Natural killer cell treated with Interleukin-12 subunit alpha and Interleukin-12 subunit beta and Interleukin-15 and Interleukin-18, amount 100 ng/mL, for 72 hours (primary cell): ENCODE data around the gene CLRN1. TPM values are rescaled to one million over a fixed set of nuclear protein-coding genes. Genes with fewer than 3 reads are reported as not detected.
A peak's percentile ranks its signal among the peaks of the same experiment; 100 is the strongest.
"Not testable (repeated sequence)": the region's sequence is repeated elsewhere in the genome, so short reads cannot be mapped to it uniquely, and the experiment has no call there.

Source experiments
- ATAC-seq, 2 donors: fragments of 150-1000 bp; cut with Tn5 transposase in 1 of 2; sonication (Bioruptor Pico), chemical (Tn5 transposase) in 1 of 2; 2 replicates each; pipeline ENCODE4 v1.10.0; 2021
- DNase-seq: peaks from one replicate; pipeline ENCODE4 v3.0.0; 2022; ENCODE audit warnings: low spot score
- H3K27ac Mint-ChIP-seq, 2 donors: 1 replicate in 1 of 2; 2 replicates in 1 of 2; pipeline ENCODE4 v1.8.0; 2022; ENCODE audit warnings: mixed read lengths in 2 of 2, mild to moderate bottlenecking in 1 of 2, moderate library complexity in 1 of 2
- H3K27me3 Mint-ChIP-seq, 2 donors: 1 replicate in 1 of 2; 2 replicates in 1 of 2; pipeline ENCODE4 v1.8.0; 2022; ENCODE audit warnings: mixed read lengths in 2 of 2
- H3K36me3 Mint-ChIP-seq: one replicate; pipeline ENCODE4 v1.8.0; 2022; ENCODE audit warnings: mixed read lengths
- H3K4me1 Mint-ChIP-seq, 2 donors: 1 replicate in 1 of 2; 2 replicates in 1 of 2; pipeline ENCODE4 v1.8.0; 2022; ENCODE audit warnings: low read depth in 2 of 2, mixed read lengths in 2 of 2, mild to moderate bottlenecking in 1 of 2
- H3K4me3 Mint-ChIP-seq: one replicate; pipeline ENCODE4 v1.8.0; 2022; ENCODE audit warnings: mixed read lengths
- H3K9me3 Mint-ChIP-seq: 2 replicates; pipeline ENCODE4 v1.8.0; 2022; ENCODE audit warnings: mixed read lengths
- total RNA-seq, 2 donors: library from RNA; stranded (reverse); gene quantifications; one replicate each; pipeline ENCODE4 v1.2.3, GENCODE V29; 2022

Gene CLRN1
- total RNA-seq, 2 donors from 2014 or later: not detected

DNA sequence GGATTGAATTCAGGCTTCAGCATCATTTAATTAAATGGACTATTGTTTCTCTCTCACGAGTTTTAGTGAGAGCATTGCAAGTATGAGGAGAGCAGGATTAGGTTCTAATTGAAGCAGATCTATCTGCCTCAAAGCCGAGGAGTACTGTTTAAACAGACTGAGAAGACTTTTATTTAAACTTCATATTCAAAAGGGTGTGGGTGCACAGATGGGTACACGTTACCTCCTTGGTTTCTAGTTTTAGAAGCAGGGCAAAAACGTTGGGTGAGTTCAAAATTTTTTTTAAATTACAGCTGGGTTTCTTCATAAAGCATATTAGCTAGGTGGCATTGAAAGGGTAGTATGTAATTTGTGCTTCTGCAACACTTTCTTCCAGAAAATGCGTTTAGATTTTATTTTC, 26.5 kb upstream of the CLRN1 start:
- no peaks in the 10 kb centered on the region for H3K36me3 Mint-ChIP-seq

DNA sequence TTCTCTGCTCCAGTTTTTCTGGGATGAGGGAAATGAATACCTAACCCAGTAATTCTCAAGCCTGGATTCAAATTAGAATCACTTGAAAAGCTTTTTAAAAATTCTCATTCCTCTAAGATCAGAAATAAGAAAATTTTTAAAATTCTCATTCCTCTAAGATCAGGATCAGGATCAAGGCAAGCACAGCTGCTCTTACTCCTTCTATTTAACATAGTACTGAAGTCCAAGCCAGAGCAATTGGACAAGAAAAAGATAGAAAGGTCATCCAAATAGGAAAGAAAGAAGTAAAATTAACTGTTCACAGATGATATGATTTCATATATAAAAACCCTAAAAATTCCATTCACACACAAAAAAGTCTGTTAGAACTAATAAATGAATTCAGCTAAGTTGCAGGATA, 24.2 kb upstream of the CLRN1 start:
- ATAC-seq: no peak
- H3K27me3 Mint-ChIP-seq: peaks cover 10 to 43% of the 10 kb centered on the region in 2 donors
- no peak overlapping the region for H3K27ac Mint-ChIP-seq
- no peaks in the 10 kb centered on the region for H3K4me1 Mint-ChIP-seq
- no peak for DNase-seq
- no peaks in the 10 kb centered on the region for H3K36me3 Mint-ChIP-seq
- no peaks in the 10 kb centered on the region for H3K9me3 Mint-ChIP-seq
- H3K4me3 Mint-ChIP-seq: no peak overlapping the region

More for the DNA sequence above, 26.5 kb upstream of the CLRN1 start:
- Mint-ChIP-seq H3K27me3 (peaks cover 6 to 25% of the 10 kb centered on the region in 2 donors), H3K27ac (no peak overlapping the region), H3K9me3 (no peaks in the 10 kb centered on the region), H3K4me3 (no peak overlapping the region), H3K4me1 (no peaks in the 10 kb centered on the region)
- ATAC-seq (no peak), DNase-seq (no peak)

DNA sequence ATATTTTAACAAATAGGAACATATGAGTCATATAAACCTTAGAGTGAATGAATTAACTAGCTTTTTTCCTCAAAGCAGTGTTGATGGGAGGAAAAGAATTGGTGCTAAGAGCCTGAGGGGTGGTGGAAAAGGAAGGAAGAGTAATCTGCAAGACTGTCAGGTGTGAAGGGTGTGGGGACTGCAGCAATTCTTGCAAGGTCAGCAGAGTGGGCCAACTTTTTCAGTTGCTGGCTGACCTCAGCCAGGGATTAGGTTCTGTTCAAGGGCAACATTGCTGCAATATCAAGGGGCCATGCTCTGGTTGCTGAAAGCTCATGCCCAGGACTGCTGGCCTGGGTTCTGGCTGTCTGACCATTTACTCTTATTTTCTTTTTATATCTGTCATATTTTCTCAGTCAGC, 23.0 kb upstream of the CLRN1 start:
- Mint-ChIP-seq H3K4me3 (no peak overlapping the region), H3K27me3 (peaks cover 10 to 48% of the 10 kb centered on the region in 2 donors)
- no peak for ATAC-seq

DNA sequence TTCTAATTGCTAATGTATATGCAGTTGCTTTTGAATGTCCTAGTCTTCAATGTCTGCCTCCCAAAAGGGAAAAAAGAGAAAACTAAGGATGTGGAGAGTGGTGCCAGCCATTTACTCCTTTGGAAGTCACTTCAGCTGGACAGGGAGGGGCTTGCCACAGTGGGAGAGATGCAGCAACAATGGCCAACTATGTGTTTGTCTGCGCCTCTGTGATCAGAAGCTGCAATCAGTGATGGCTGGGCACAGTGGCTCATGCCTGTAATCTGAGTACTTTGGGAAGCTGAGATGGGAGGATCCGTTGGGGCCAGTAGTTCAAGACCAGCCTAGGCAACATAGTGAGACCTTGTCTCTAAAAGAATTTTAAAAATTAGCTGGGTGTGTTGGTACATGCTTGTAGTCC, 16.7 kb upstream of the CLRN1 start:
- peaks cover 18 to 51% of the 10 kb centered on the region in 2 donors for H3K27me3 Mint-ChIP-seq
- no peaks in the 10 kb centered on the region for H3K36me3 Mint-ChIP-seq
- DNase-seq (no peak), ATAC-seq (no peak)
- H3K4me3 Mint-ChIP-seq: no peak overlapping the region
- no peak overlapping the region for H3K27ac Mint-ChIP-seq
- no peaks in the 10 kb centered on the region for H3K4me1 Mint-ChIP-seq
- no peaks in the 10 kb centered on the region for H3K9me3 Mint-ChIP-seq

More for the DNA sequence above, 23.0 kb upstream of the CLRN1 start:
- no peaks in the 10 kb centered on the region for H3K36me3 Mint-ChIP-seq
- H3K27ac Mint-ChIP-seq: no peak overlapping the region
- no peak for DNase-seq
- no peaks in the 10 kb centered on the region for H3K4me1 Mint-ChIP-seq
- H3K9me3 Mint-ChIP-seq: no peaks in the 10 kb centered on the region

DNA sequence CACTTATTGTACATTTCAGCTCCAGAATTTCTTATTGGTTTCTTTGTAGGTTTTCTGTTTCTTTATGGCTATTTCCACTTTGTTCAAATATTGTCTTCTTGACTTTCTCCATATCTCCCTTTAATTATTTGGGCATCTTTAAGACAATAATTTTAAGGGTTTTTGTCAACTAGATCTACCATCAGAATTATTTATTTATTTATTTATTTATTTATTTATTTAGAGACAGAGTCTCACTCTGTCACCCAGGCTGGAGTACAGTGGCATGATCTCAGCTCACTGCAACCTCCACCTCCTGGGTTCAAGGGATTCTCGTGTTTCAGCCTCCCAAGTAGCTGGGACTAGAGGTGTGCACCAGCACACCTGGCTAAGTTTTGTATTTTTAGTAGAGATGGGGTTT, 15.9 kb upstream of the CLRN1 start:
- H3K9me3 Mint-ChIP-seq, H3K4me1 Mint-ChIP-seq, H3K36me3 Mint-ChIP-seq, ATAC-seq, H3K4me3 Mint-ChIP-seq, H3K27ac Mint-ChIP-seq, DNase-seq: not testable (repeated sequence)
- H3K27me3 Mint-ChIP-seq: peaks cover 21 to 57% of the 10 kb centered on the region in 2 donors

DNA sequence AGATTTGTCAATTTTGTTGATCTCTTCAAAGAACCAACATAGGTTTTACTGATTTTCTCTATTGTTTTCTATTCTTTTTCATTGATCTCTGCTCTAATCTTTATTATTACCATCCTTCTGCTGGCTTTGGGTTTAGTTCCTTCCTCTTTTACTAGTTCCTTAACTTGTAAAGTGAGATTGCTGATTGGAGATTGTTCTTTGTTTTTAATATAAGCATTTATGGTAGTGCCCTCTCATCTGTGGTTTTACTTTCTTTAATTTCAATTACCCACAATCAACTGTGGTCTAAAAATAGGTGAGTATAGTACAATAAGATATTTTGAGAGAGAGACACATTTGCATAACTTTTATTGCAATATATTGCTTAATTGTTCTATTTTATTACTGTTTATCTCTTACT, 13.2 kb upstream of the CLRN1 start:
- Mint-ChIP-seq H3K4me3 (no peak overlapping the region), H3K27me3 (peaks cover 17 to 52% of the 10 kb centered on the region in 2 donors), H3K27ac (no peak overlapping the region), H3K36me3 (no peaks in the 10 kb centered on the region), H3K4me1 (no peaks in the 10 kb centered on the region), H3K9me3 (no peaks in the 10 kb centered on the region)
- ATAC-seq: no peak
- no peak for DNase-seq

DNA sequence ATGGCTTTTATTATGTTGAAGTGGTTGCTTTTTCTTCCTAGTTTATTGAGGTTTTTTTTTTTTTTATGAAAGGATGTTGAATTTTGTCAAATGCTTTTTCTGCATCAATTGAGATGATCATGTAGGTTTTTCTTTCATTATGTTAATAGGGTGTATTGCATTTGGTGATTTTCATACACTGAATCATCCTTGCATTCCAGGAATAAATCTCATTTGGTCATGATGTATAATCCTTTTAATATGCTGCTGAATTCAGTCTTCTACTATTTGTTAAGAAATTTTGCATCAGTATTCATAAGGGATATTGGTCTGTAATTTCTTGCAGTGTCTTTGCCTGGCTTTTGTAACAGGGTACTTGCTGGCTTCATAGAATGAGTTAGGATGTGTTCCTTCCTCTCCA, 11.5 kb upstream of the CLRN1 start:
- Mint-ChIP-seq H3K9me3 (no peaks in the 10 kb centered on the region), H3K36me3 (no peaks in the 10 kb centered on the region), H3K27ac (no peak overlapping the region), H3K4me1 (no peaks in the 10 kb centered on the region), H3K4me3 (no peak overlapping the region), H3K27me3 (peaks cover 17 to 41% of the 10 kb centered on the region in 2 donors)
- ATAC-seq: no peak
- DNase-seq: no peak

DNA sequence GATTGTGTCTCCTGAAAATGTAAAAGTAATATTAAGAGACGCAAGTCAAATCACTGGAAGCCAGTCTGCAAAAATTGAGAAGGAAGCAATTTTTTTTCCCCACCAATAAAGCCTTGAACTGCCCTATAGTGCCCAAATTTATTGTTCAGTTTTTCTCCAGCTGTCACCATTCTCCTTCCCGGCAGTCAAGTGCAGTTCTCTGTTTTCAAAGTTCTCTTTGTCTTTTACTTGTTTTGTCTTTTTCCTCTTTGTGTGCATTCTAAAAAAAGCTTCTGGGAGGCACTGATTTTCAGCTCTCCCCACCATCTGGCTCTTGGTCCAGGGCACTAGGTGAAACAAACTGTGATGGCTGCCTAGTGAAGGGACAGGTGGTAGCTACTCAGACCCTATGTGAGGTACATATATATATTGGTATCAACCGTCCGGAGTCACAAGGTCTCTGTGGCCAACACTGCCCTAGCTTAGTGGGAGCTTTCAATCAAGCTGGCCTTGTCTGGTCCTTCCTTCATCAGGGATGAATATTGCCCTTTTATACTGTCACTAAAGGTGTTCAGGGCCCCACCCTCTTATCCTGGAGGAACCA, 6.1 kb upstream of the CLRN1 start:
- H3K9me3 Mint-ChIP-seq: no peaks in the 10 kb centered on the region
- H3K27ac Mint-ChIP-seq: no peak overlapping the region
- no peak overlapping the region for H3K4me3 Mint-ChIP-seq
- ATAC-seq: peak in 1 of 2 donors; percentile 59
- no peaks in the 10 kb centered on the region for H3K36me3 Mint-ChIP-seq
- DNase-seq: no peak
- no peaks in the 10 kb centered on the region for H3K4me1 Mint-ChIP-seq
- peaks cover 8 to 23% of the 10 kb centered on the region in 2 donors for H3K27me3 Mint-ChIP-seq

DNA sequence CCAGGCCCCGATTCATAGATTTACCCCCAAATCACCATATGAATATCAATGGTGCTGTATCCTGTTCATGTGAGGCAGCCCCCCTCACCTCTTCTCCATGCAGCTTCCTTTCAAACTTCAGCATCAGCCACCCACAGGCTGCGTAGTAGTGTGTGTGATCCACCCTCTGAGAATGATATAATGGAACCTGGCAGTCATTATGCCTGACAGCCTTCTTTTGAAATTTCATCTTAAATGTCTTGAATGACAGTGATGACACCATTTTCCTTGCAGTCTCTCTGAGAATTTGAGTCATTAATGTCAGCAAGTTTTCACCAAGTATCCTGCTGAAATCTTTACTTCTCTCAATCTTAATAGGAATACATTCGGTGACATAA, 3.5 kb upstream of the CLRN1 start:
- Mint-ChIP-seq H3K4me1 (no peaks in the 10 kb centered on the region), H3K4me3 (no peak overlapping the region), H3K9me3 (no peaks in the 10 kb centered on the region), H3K27me3 (peaks cover 12 to 27% of the 10 kb centered on the region in 2 donors), H3K36me3 (no peaks in the 10 kb centered on the region), H3K27ac (no peak overlapping the region)
- ATAC-seq (no peak), DNase-seq (no peak)

DNA sequence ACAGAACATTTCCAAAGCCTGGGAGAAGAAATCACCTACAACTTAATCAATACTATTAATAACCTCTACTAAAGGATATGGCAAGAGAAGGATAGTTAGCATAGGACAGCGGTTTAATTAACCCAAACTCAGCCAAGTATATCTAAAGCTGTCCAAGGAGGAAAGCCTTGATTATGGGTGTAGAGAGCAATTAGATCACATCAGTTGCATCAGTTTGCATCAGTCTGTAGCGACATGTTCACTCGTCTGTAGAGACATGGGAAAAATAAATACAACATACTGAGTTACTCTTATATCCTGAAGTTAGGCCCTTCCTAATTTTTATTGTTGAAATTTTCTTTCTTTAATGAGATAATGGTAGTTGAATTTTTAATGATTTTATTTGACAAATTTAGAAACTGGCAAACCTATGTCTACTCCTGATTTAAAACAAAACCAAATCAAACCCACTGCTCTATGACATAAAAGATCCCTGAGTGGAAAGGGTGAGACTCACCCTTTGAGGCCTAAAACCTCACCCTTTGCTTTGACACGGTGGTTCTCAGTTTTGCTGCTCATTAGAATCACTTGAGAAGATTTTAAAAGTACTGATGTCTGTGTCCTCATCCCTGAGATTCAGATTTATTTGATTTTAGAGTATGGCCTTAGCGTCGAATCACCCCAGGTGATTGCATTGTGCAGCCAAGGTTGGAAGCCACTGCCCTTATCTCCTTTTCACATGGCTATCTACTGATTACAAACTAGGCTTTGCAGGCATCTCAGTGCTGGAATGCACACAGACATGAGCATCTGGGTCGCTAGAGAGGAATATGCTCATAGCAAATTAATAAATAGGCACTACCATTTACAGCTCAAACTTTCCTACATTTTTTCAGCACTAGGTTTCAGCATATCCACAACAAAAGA, 2.8 kb upstream of the CLRN1 start:
- no peak for DNase-seq
- H3K4me1 Mint-ChIP-seq: no peaks in the 10 kb centered on the region
- H3K27ac Mint-ChIP-seq: no peak overlapping the region
- no peaks in the 10 kb centered on the region for H3K9me3 Mint-ChIP-seq
- H3K4me3 Mint-ChIP-seq: no peak overlapping the region
- H3K27me3 Mint-ChIP-seq: peaks cover 12 to 27% of the 10 kb centered on the region in 2 donors
- H3K36me3 Mint-ChIP-seq: no peaks in the 10 kb centered on the region
- ATAC-seq: no peak

DNA sequence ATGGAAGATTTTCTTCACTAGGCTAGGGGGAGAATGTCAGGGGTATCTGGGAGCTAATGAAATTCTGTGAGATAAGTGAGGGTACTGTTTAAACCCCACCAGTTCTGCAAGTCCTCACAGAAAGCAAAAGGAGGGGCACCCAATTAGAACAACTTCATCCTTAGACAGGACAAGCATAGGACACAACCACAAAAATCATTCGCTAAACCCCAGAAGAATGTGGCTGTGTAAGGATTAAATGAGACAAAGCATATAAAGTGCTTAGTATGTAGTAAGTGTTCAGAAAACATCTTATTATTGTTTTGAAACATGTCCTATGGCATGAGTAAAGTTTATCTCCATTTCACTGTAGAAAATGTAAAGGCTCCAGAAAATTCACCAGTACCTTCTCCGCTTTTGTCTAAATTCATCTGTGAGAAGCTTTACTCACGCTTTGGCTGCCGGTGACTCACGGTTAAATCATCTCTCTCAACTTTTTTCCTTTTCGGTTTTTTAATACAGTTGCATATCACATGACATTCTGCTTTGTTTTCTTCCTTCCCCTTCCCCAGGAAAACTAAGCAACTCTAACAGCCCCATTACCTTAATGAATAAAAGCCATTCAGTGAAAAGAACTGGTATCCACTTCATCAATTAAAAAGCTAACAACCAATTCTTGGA, 1.7 kb downstream of the CLRN1 start:
- Mint-ChIP-seq H3K27me3 (peaks cover 11 to 43% of the 10 kb centered on the region in 2 donors), H3K4me1 (no peaks in the 10 kb centered on the region), H3K36me3 (no peaks in the 10 kb centered on the region), H3K27ac (no peak overlapping the region), H3K4me3 (no peak overlapping the region), H3K9me3 (no peaks in the 10 kb centered on the region)
- ATAC-seq (no peak), DNase-seq (no peak)

DNA sequence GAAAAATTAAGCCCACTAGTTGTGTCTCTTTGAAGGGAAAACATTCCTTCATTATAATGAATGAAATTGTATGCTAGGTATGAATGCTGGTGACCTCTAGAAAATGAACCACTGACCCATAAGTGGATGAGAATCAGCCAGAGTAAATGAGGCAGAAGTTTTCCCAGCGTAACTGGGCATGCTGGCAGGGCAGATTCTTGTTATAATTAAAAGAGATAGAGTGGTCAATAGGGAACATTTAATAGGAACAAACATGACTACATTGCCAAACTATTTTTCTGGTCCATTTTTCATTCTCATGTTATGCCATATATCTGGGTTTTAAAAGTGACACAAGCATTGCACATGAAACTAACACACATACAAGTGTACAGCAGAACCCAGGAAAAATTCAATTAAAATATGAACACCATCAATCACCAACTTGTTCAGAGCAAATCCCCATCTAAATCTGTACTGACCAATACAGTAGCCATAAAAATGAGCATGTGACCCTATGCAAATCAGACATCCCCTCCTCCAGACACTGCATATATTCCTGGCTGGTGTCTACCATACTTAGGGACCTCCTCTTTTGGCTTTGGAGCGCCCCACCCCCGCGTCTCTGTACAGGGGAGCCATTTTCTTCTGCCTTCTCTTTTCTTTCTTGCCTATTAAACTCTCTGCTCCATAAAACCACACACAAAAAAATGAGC, 4.0 kb downstream of the CLRN1 start:
- Mint-ChIP-seq H3K36me3 (no peaks in the 10 kb centered on the region), H3K27me3 (peaks cover 16 to 54% of the 10 kb centered on the region in 2 donors), H3K4me3 (no peak overlapping the region), H3K27ac (no peak overlapping the region), H3K4me1 (no peaks in the 10 kb centered on the region), H3K9me3 (no peaks in the 10 kb centered on the region)
- DNase-seq (no peak), ATAC-seq (no peak)

DNA sequence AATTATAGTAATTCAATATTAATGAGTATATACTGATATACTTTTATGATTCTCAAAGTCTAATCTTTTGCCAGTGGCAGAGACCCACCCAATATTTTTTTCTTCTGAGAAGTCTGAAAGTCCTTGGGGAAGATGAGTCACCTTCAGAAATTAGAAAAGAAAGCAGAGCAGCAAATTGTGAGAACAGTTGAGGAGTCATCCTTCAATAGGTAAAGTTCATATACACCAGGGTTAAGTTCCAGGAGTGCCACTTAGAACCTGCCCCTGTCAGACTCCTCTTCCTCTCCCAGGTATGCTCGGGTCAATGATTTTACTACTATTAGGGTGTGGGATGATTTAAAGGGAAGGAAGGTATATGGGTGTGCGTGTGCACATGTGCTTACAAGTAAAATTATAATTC, 7.1 kb downstream of the CLRN1 start:
- no peak overlapping the region for H3K4me3 Mint-ChIP-seq
- no peaks in the 10 kb centered on the region for H3K9me3 Mint-ChIP-seq
- H3K36me3 Mint-ChIP-seq: no peaks in the 10 kb centered on the region
- H3K27ac Mint-ChIP-seq: no peak overlapping the region
- peaks cover 13 to 47% of the 10 kb centered on the region in 2 donors for H3K27me3 Mint-ChIP-seq
- DNase-seq (no peak), ATAC-seq (no peak)
- H3K4me1 Mint-ChIP-seq: no peaks in the 10 kb centered on the region
